HEK293 (cell line): Measurements from ENCODE around the gene MAP3K14.

Experiments
- CTCF ChIP-seq: fragments of 450-650 bp; formaldehyde crosslinking; IDR thresholded peaks from 2 replicates; pipeline ENCODE4 v1.5.1; 2016; ENCODE audit warnings: missing biosample characterization, missing genetic modification characterization
- TRIM28 ChIP-seq: IDR thresholded peaks from 2 replicates; pipeline ENCODE4 v1.6.1; 2011; ENCODE audit warnings: low read length, control low read depth, borderline replicate concordance
- ZBTB20 ChIP-seq: fragments of 450-650 bp; formaldehyde crosslinking; IDR thresholded peaks from 2 replicates; pipeline ENCODE4 v1.5.1; 2016; ENCODE audit warnings: missing biosample characterization, missing genetic modification characterization
- ZNF112 ChIP-seq: fragments of 450-650 bp; formaldehyde crosslinking; IDR thresholded peaks from 2 replicates; pipeline ENCODE4 v1.5.0; 2017; ENCODE audit warnings: missing biosample characterization, missing genetic modification characterization
- ZNF274 ChIP-seq, 2 experiments: fragments of 200-500 bp in 1 of 2; fragments of 450-650 bp in 1 of 2; sonication (Bioruptor generic) in 1 of 2; formaldehyde crosslinking in 1 of 2; IDR thresholded peaks; 2 replicates each; pipeline versions ENCODE4 v1.5.1 to v1.6.1; 2014 to 2016; ENCODE audit warnings: borderline replicate concordance in 1 of 2, inconsistent platforms in 1 of 2, low read length in 1 of 2, missing biosample characterization in 1 of 2, missing genetic modification characterization in 1 of 2
- ZNF416 ChIP-seq: fragments of 450-650 bp; formaldehyde crosslinking; IDR thresholded peaks from 2 replicates; pipeline ENCODE4 v1.5.1; 2016; ENCODE audit warnings: missing biosample characterization, missing genetic modification characterization
- ZNF433 ChIP-seq: fragments of 450-650 bp; formaldehyde crosslinking; IDR thresholded peaks from 2 replicates; pipeline ENCODE4 v1.5.1; 2016; ENCODE audit warnings: missing biosample characterization, missing genetic modification characterization, low read depth
- ZNF530 ChIP-seq: fragments of 450-650 bp; formaldehyde crosslinking; IDR thresholded peaks from 2 replicates; pipeline ENCODE4 v1.5.1; 2016; ENCODE audit warnings: low read depth, missing biosample characterization, missing genetic modification characterization
- ZNF560 ChIP-seq: fragments of 450-650 bp; formaldehyde crosslinking; IDR thresholded peaks from 2 replicates; pipeline ENCODE4 v1.5.1; 2017; ENCODE audit warnings: missing biosample characterization, missing genetic modification characterization, borderline replicate concordance
- ZNF830 ChIP-seq: fragments of 450-650 bp; IDR thresholded peaks from 2 replicates; pipeline ENCODE4 v1.5.0; 2018; ENCODE audit warnings: missing biosample characterization, missing genetic modification characterization, low read depth, mild to moderate bottlenecking, moderate library complexity
- ZNF843 ChIP-seq: fragments of 450-650 bp; formaldehyde crosslinking; IDR thresholded peaks from 2 replicates; pipeline ENCODE4 v1.5.1; 2016; ENCODE audit warnings: missing biosample characterization, missing genetic modification characterization

GRCh38 chr17:45235416-45236281 is 81.2 kb downstream of the MAP3K14 start:
- TF ChIP-seq ZNF112 (tag by site-specific recombination), result no peak
- peak; percentile 66 for TF ChIP-seq CTCF (tag by site-specific recombination)
- no peak for TF ChIP-seq ZNF433 (tag by site-specific recombination)
- no peak for TF ChIP-seq ZNF560 (tag by site-specific recombination)
- no peak for TF ChIP-seq TRIM28
- no peak for TF ChIP-seq ZBTB20
- no peak for TF ChIP-seq ZNF530 (tag by site-specific recombination)
- TF ChIP-seq ZNF843 (tag by site-specific recombination), result no peak
- no peak for TF ChIP-seq ZNF830 (tag by site-specific recombination)
- no peak for TF ChIP-seq ZNF274 (IDR thresholded peaks at IDR 0.05; ENCODE audit: low read length)
- no peak for TF ChIP-seq ZNF274 (tag by site-specific recombination; IDR thresholded peaks at IDR 0.05; ENCODE audit: borderline replicate concordance)
- TF ChIP-seq ZNF416, result no peak
